GM12878 (cell line): Measurements from ENCODE around the gene ADK. TPM values are rescaled to one million over a fixed set of nuclear protein-coding genes. Genes with fewer than 3 reads are reported as not detected.

Experiments used
- ATAC-seq: fragments of 200-7000 bp; cut with Tn5 transposase; 3 replicates; pipeline ENCODE4 v1.9.1; 2020; ENCODE audit warnings: mild to moderate bottlenecking, moderate library complexity
- BruUV-seq: library from RNA; stranded (reverse); fragments of 400-500 nt; replicated peaks from 2 replicates; lab custom pipeline; 2021; lab: Mats Ljungman, UMichigan
- CTCF ChIA-PET: fragments of 300-600 bp; sonication (Branson Sonifier 250); formaldehyde crosslinking; extraction: SDS; loops from one replicate; lab custom pipeline; 2021; ENCODE audit warnings: inconsistent platforms; lab: Yijun Ruan, JAX
- POLR2A ChIA-PET: fragments of 350-600 bp; formaldehyde crosslinking; extraction: SDS; loops from one replicate; lab custom pipeline; 2021; ENCODE audit warnings: inconsistent platforms; lab: Charles Lee
- RAD21 ChIA-PET: fragments of 300-600 bp; sonication (Branson Sonifier 250); formaldehyde crosslinking; loops from one replicate; lab custom pipeline; 2023; ENCODE audit warnings: antibody characterized with exemption; ENCODE audit not compliant: unreplicated experiment; lab: Charles Lee
- SMC1A ChIA-PET: fragments of 300-600 bp; sonication (Branson Sonifier 250); formaldehyde crosslinking; loops from one replicate; lab custom pipeline; 2023; ENCODE audit not compliant: unreplicated experiment, uncharacterized antibody; lab: Charles Lee
- DNase-seq: peaks from one replicate; pipeline ENCODE4 v3.0.0-alpha.2; 2011; ENCODE audit warnings: low read depth, low spot score
- FAIRE-seq: peaks from 3 replicates; lab custom pipeline; 2011; peaks lifted over from hg19 to GRCh38; lab: Jason Lieb, UNC
- H2AFZ ChIP-seq: 2 replicates; pipeline ENCODE4 v1.6.0; 2011; ENCODE audit warnings: low read depth, low read length, control low read depth; ENCODE audit not compliant: control insufficient read depth
- H3K27ac ChIP-seq: 2 replicates; pipeline ENCODE4 v1.5.1; 2011; ENCODE audit warnings: control low read depth; ENCODE audit not compliant: control insufficient read depth, insufficient read depth
- H3K27me3 ChIP-seq, 2 experiments: replicated peaks in 1 of 2; 2 replicates each; pipeline versions ENCODE4 v1.6.0 to v1.6.1; 2011; ENCODE audit warnings: low read length in 1 of 2; ENCODE audit not compliant: control insufficient read depth in 2 of 2, insufficient read depth in 2 of 2
- H3K36me3 ChIP-seq, 2 experiments: 2 replicates each; pipeline ENCODE4 v1.5.1; 2011; ENCODE audit warnings: low read length in 1 of 2; ENCODE audit not compliant: control insufficient read depth in 2 of 2, insufficient read depth in 2 of 2
- H3K4me1 ChIP-seq: 2 replicates; pipeline ENCODE4 v1.6.1; 2011; ENCODE audit warnings: mild to moderate bottlenecking, low read length, moderate library complexity, mixed read lengths; ENCODE audit not compliant: control insufficient read depth, insufficient read depth
- H3K4me2 ChIP-seq: 2 replicates; pipeline ENCODE4 v1.6.0; 2011; ENCODE audit warnings: control low read depth; ENCODE audit not compliant: control insufficient read depth, insufficient read depth
- H3K4me3 ChIP-seq: fragments of 200-600 bp; sonication (generic); 2 replicates; pipeline ENCODE4 v1.5.1; 2016
- H3K79me2 ChIP-seq: 2 replicates; pipeline ENCODE4 v1.6.0; 2011; ENCODE audit warnings: low read length; ENCODE audit not compliant: control insufficient read depth, insufficient read depth
- H3K9ac ChIP-seq: 2 replicates; pipeline ENCODE4 v1.8.0; 2011; ENCODE audit warnings: low read length, control low read depth, mixed read lengths; ENCODE audit not compliant: control insufficient read depth, insufficient read depth
- H3K9me3 ChIP-seq: replicated peaks from 3 replicates; pipeline ENCODE4 v1.5.1; 2011; ENCODE audit warnings: mild to moderate bottlenecking, low read length; ENCODE audit not compliant: control insufficient read depth, insufficient read depth
- H4K20me1 ChIP-seq: 2 replicates; pipeline ENCODE4 v1.6.0; 2011; ENCODE audit not compliant: control insufficient read depth, insufficient read depth
- BMI1 ChIP-seq: fragments of 450-650 bp; IDR thresholded peaks from 2 replicates; pipeline ENCODE4 v1.6.1; 2016; ENCODE audit warnings: mild to moderate bottlenecking, moderate library complexity, borderline replicate concordance
- CHD1 ChIP-seq: IDR thresholded peaks from 2 replicates; pipeline ENCODE4 v1.6.1; 2012; ENCODE audit warnings: low read depth, low read length, improper control_type of control experiment
- CREB1 ChIP-seq: IDR thresholded peaks from 2 replicates; pipeline ENCODE4 v1.6.1; 2012; ENCODE audit warnings: low read depth, mild to moderate bottlenecking, inconsistent platforms
- HDAC2 ChIP-seq: fragments of 200-600 bp; sonication (generic); IDR thresholded peaks from 2 replicates; pipeline ENCODE4 v1.6.1; 2017
- MEF2A ChIP-seq: IDR thresholded peaks from 2 replicates; pipeline ENCODE4 v1.6.1; 2011; ENCODE audit warnings: low read depth, mild to moderate bottlenecking, low read length, moderate library complexity; ENCODE audit not compliant: insufficient read depth
- NFYB ChIP-seq: IDR thresholded peaks from 2 replicates; pipeline ENCODE4 v1.6.1; 2011; ENCODE audit warnings: low read depth, mild to moderate bottlenecking, low read length, improper control_type of control experiment, moderate library complexity; ENCODE audit not compliant: insufficient read depth
- REST ChIP-seq: IDR thresholded peaks from 2 replicates; pipeline ENCODE4 v1.6.1; 2012; ENCODE audit warnings: mild to moderate bottlenecking, low read depth, low read length
- SMARCA5 ChIP-seq: fragments of 450-650 bp; IDR thresholded peaks from 2 replicates; pipeline ENCODE4 v1.6.1; 2017; ENCODE audit warnings: mild to moderate bottlenecking
- TCF3 ChIP-seq: IDR thresholded peaks from 2 replicates; pipeline ENCODE4 v1.6.1; 2012; ENCODE audit warnings: low read depth, mild to moderate bottlenecking, low read length, borderline replicate concordance; ENCODE audit not compliant: insufficient read depth
- ZBTB4 ChIP-seq: fragments of 450-650 bp; formaldehyde crosslinking; IDR thresholded peaks from 2 replicates; pipeline ENCODE4 v1.4.0; 2022; ENCODE audit warnings: mild to moderate bottlenecking, moderate library complexity
- WGBS: methylation state at CpG from one replicate; pipeline ENCODE4 v1.1.6; 2016; ENCODE audit warnings: low lambda C conversion rate; ENCODE audit not compliant: insufficient replicate concordance, insufficient coverage; ENCODE audit errors: missing lambda C conversion rate; 5-methylcytosine and 5-hydroxymethylcytosine counted together
- in situ Hi-C: fragments of 300-500 bp; cut with MboI; formaldehyde crosslinking; loops from 9 replicates; pipeline ENCODE4 v1.14.3; 2018; ENCODE audit warnings: mixed read lengths
- intact Hi-C: fragments of 100-400 bp; cut with micrococcal nuclease; formaldehyde crosslinking; loops from one replicate; pipeline ENCODE4 v1.14.2; 2022; ENCODE audit not compliant: unreplicated experiment
- polyA plus RNA-seq, 11 experiments: library from polyadenylated mRNA; depleted of rRNA in 4 of 11; unstranded in 6 of 11; stranded (reverse) in 5 of 11; fragments of >200 nt; fragmentation: Nextera tagmentation in 4 of 11; fragmentation: Illumina TruSeq in 1 of 11; extraction: Ambion mirVana in 4 of 11; extraction: Trizol in 1 of 11; gene quantifications; 1 replicate in 1 of 11; 2 replicates in 10 of 11; pipeline versions ENCODE4 v1.2.1 to v1.2.3, GENCODE V29; 2011 to 2016; ENCODE audit warnings: inconsistent platforms in 2 of 11, missing spikeins in 2 of 11, low read depth in 1 of 11
- total RNA-seq, 4 experiments: library from RNA; depleted of rRNA in 3 of 4; stranded (reverse); fragments of >200 nt in 3 of 4; fragmentation: Illumina TruSeq in 1 of 4; extraction: Trizol in 1 of 4; gene quantifications; 2 replicates each; pipeline versions ENCODE4 v1.2.1 to v1.2.3, GENCODE V29; 2013 to 2021

The ADK gene
- total and polyA plus RNA-seq, 10 of the 15 experiments (the other 5 are each of a cell fraction or from before 2014, with no cell fraction given): 42.0 to 151 (median 81.6) TPM

- 60% methylated on average over 3 of the region's 3 CpGs for WGBS
- FAIRE-seq (no peak), DNase-seq (no peak), ATAC-seq (no peak)
- Histone ChIP-seq H3K27ac (no peak overlapping the region), H3K36me3 (peaks cover 9 to 43% of the 10 kb centered on the region in 2 experiments), H3K4me2 (no peak overlapping the region), H4K20me1 (no peaks in the 10 kb centered on the region), H3K4me1 (peaks cover 10% of the 10 kb centered on the region), H3K79me2 (no peaks in the 10 kb centered on the region), H2AFZ (no peak overlapping the region), H3K27me3 (no peaks in the 10 kb centered on the region), H3K9me3 (no peaks in the 10 kb centered on the region), H3K9ac (no peak overlapping the region), H3K4me3 (no peak overlapping the region)
- CTCF ChIA-PET: interaction anchor here (0.8 to 3.4 kb wide), 10 partner anchors 9 to 236 kb away, joined by 3 to 23 read pairs (median 4); no protein-coding TSS in a partner anchor
- TF ChIP-seq TCF3 (no peak), CREB1 (no peak), MEF2A (no peak), SMARCA5 (no peak), BMI1 (no peak), REST (no peak), HDAC2 (no peak), NFYB (no peak), CHD1 (no peak), ZBTB4 (no peak)
- TSS peak; percentile 25 for BruUV-seq
- POLR2A ChIA-PET: interaction anchor here (0.5 to 1.2 kb wide), 2 partner anchors 22 to 630 kb away, joined by 3 read pairs; no protein-coding TSS in a partner anchor
- SMC1A ChIA-PET: interaction anchor here (1.3 to 3.8 kb wide), 5 partner anchors 12 to 235 kb away, joined by 3 to 23 read pairs (median 12); no protein-coding TSS in a partner anchor
- in situ Hi-C loops (no loop called here), intact Hi-C loops (loop anchor here (10.0 kb wide), 1 partner anchor 973 kb away; a partner anchor contains a TSS)
- RAD21 ChIA-PET: interaction anchor here (0.7 kb wide), 1 partner anchor 181 kb away, joined by 3 read pairs; no protein-coding TSS in a partner anchor
Observed at GRCh38 chr10:74122060-74122459, 29.0 kb upstream of the ADK start.
